Measurements from ENCODE around the gene LCE1D.

Gene LCE1D, protein sequence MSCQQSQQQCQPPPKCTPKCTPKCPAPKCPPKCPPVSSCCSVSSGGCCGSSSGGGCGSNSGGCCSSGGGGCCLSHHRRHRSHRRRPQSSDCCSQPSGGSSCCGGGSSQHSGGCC
- total RNA-seq: 0 reads per million in 9 experiments

DNA sequence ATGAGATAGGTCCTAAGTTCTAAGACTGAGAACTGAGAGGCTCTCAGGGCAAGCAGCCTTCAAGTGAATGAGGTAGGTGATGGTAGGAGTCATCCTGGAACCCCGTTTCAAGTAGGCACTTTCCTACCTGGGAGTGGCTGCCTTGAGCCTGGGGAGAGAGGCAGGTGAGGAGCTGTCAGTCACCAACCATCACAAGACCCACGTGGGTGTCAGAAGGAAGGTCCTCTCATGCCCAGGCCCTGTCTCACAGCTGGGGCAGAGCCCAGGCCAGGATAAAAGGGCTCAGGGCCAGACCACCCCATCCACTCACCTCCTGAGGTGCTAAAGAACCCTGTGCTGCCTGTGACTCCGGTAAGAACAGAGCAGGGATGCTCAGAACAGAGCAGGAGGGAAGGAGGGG lies at the start of gene LCE1D:
Gene LCE1D (plus strand): TSS at position 301 of the 400 bp plus-strand sequence. CDS start 1,074 bp downstream, outside the sequence.
- H3K9me3 Mint-ChIP-seq: no peaks in the 10 kb centered on the region
- no peaks in the 10 kb centered on the region for H3K4me1 Mint-ChIP-seq (ENCODE audit: low read depth in 2 of 2)
- ATAC-seq (replicated peaks) (no peak), DNase-seq (no peak)
- H3K27ac Mint-ChIP-seq: no peak within 1 kb of the TSS
- H3K36me3 Mint-ChIP-seq (ENCODE audit: insufficient read depth): no peaks in the 10 kb centered on the region
- H3K4me3 Mint-ChIP-seq: no peak within 1 kb of the TSS
- peaks cover 21 to 36% of the 10 kb centered on the region in 2 donors for H3K27me3 Mint-ChIP-seq

- ATAC-seq (replicated peaks) (no peak), DNase-seq (no peak)
- H3K4me1 Mint-ChIP-seq (ENCODE audit: low read depth in 2 of 2): no peaks in the 10 kb centered on the region
- H3K4me3 Mint-ChIP-seq: no peak overlapping the region
- H3K9me3 Mint-ChIP-seq: no peaks in the 10 kb centered on the region
- H3K36me3 Mint-ChIP-seq (ENCODE audit: insufficient read depth): no peaks in the 10 kb centered on the region
- no peak overlapping the region for H3K27ac Mint-ChIP-seq
- H3K27me3 Mint-ChIP-seq: peaks cover 39 to 42% of the 10 kb centered on the region in 2 donors
These were observed 48.7 kb upstream of the LCE1D start for GRCh38 chr1:152747831-152748230.

GRCh38 chr1:152752225-152752624 lies 44.3 kb upstream of the LCE1D start:
- no peak for DNase-seq
- Mint-ChIP-seq H3K9me3 (no peaks in the 10 kb centered on the region), H3K27ac (no peak overlapping the region), H3K36me3 (ENCODE audit: insufficient read depth) (no peaks in the 10 kb centered on the region), H3K27me3 (peaks cover 53 to 55% of the 10 kb centered on the region in 2 donors), H3K4me1 (ENCODE audit: low read depth in 2 of 2) (no peaks in the 10 kb centered on the region), H3K4me3 (no peak overlapping the region)
- ATAC-seq (replicated peaks): no peak

GRCh38 chr1:152753586-152753985 lies 42.9 kb upstream of the LCE1D start:
- no peaks in the 10 kb centered on the region for H3K9me3 Mint-ChIP-seq
- ATAC-seq (replicated peaks) (no peak), DNase-seq (no peak)
- H3K36me3 Mint-ChIP-seq (ENCODE audit: insufficient read depth): no peaks in the 10 kb centered on the region
- H3K27me3 Mint-ChIP-seq: peaks cover 59 to 61% of the 10 kb centered on the region in 2 donors
- no peaks in the 10 kb centered on the region for H3K4me1 Mint-ChIP-seq (ENCODE audit: low read depth in 2 of 2)
- H3K4me3 Mint-ChIP-seq: no peak overlapping the region
- no peak overlapping the region for H3K27ac Mint-ChIP-seq

DNA sequence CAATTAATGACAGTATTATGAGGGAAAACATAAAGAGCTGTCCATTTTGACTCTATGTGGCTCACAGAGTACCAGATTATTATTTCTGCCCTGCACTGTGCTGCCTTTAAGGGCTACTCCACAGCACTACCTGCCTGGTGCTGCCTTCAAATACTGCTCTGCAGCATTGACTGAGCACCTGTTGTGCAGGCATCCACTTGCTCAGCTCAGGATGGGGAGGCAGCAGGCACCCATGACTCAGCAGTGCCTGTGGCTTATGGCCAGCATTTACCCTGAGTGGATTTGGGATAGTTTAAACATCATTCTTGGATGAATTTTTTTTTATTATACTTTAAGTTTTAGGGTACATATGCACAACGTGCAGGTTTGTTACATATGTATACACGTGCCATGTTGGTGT lies 39.6 kb upstream of the LCE1D start:
- Mint-ChIP-seq H3K9me3 (no peaks in the 10 kb centered on the region), H3K27ac (no peak overlapping the region), H3K36me3 (ENCODE audit: insufficient read depth) (no peaks in the 10 kb centered on the region), H3K4me3 (no peak overlapping the region), H3K4me1 (ENCODE audit: low read depth in 2 of 2) (no peaks in the 10 kb centered on the region), H3K27me3 (peaks cover 64 to 72% of the 10 kb centered on the region in 2 donors)
- ATAC-seq (replicated peaks): no peak
- DNase-seq: no peak

DNA sequence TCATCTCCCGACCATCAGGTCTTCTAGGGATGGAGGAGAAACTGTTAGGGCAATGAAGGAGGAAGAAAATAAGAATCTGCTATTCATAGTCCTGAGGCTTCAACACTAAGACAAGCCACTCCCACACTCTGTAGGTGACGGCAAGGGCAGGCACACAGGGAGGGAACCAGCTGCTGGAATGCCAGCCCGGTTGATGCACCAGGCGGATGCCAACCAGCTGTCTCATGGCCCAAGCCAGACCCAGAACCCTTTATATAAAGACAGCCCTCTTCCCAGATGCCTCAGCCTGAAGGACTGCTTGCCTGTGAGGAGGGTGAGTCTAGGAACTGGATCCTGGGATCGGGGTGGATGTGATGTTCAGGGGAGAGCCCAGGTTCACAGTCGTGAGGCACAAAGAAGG lies 38.8 kb upstream of the LCE1D start, which contains the start of gene KPRP:
Gene KPRP (plus strand): TSS at position 279 of the 400 bp plus-strand sequence. CDS start 1,564 bp downstream, outside the sequence.
- Mint-ChIP-seq H3K4me3 (no peak within 1 kb of the TSS), H3K36me3 (ENCODE audit: insufficient read depth) (no peaks in the 10 kb centered on the region), H3K27me3 (peaks cover 60 to 69% of the 10 kb centered on the region in 2 donors), H3K27ac (no peak within 1 kb of the TSS), H3K9me3 (no peaks in the 10 kb centered on the region), H3K4me1 (ENCODE audit: low read depth in 2 of 2) (no peaks in the 10 kb centered on the region)
- ATAC-seq (replicated peaks) (no peak), DNase-seq (no peak)

- ATAC-seq (replicated peaks) (no peak), DNase-seq (no peak)
- Mint-ChIP-seq H3K27me3 (peaks cover 51 to 73% of the 10 kb centered on the region in 2 donors), H3K4me1 (ENCODE audit: low read depth in 2 of 2) (no peaks in the 10 kb centered on the region), H3K36me3 (ENCODE audit: insufficient read depth) (no peaks in the 10 kb centered on the region), H3K9me3 (no peaks in the 10 kb centered on the region), H3K27ac (no peak overlapping the region), H3K4me3 (no peak overlapping the region)
These were observed 37.9 kb upstream of the LCE1D start for GRCh38 chr1:152758636-152759035.

DNA sequence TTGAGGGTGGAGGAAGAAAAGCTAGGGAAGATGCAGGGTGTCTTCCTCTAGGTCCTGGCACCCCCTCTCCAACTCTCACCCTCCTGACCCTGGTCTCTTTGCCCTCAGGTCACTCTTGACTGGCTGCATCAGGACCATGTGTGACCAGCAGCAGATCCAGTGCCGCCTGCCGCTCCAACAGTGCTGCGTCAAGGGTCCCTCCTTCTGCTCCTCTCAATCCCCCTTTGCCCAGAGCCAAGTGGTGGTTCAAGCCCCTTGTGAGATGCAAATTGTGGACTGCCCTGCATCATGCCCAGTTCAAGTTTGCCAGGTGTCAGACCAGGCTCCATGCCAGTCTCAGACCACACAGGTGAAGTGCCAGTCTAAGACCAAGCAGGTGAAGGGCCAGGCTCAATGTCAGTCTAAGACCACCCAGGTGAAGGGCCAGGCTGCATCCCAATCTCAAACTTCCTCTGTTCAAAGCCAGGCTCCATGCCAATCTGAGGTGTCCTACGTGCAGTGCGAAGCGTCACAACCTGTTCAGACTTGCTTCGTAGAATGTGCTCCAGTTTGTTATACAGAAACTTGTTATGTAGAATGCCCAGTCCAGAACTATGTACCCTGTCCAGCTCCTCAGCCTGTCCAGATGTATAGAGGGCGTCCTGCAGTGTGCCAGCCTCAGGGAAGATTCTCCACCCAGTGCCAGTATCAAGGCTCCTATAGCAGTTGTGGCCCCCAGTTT lies 36.9 kb upstream of the LCE1D start:
- Mint-ChIP-seq H3K4me3 (no peak overlapping the region), H3K9me3 (no peaks in the 10 kb centered on the region), H3K27me3 (peaks cover 45 to 74% of the 10 kb centered on the region in 2 donors), H3K27ac (no peak overlapping the region), H3K36me3 (ENCODE audit: insufficient read depth) (no peaks in the 10 kb centered on the region), H3K4me1 (ENCODE audit: low read depth in 2 of 2) (no peaks in the 10 kb centered on the region)
- DNase-seq: no peak
- no peak for ATAC-seq (replicated peaks)

- Mint-ChIP-seq H3K27me3 (peaks cover 41 to 74% of the 10 kb centered on the region in 2 donors), H3K4me3 (no peak overlapping the region), H3K4me1 (ENCODE audit: low read depth in 2 of 2) (no peaks in the 10 kb centered on the region)
These were observed 35.9 kb upstream of the LCE1D start for GRCh38 chr1:152760551-152761190.

DNA sequence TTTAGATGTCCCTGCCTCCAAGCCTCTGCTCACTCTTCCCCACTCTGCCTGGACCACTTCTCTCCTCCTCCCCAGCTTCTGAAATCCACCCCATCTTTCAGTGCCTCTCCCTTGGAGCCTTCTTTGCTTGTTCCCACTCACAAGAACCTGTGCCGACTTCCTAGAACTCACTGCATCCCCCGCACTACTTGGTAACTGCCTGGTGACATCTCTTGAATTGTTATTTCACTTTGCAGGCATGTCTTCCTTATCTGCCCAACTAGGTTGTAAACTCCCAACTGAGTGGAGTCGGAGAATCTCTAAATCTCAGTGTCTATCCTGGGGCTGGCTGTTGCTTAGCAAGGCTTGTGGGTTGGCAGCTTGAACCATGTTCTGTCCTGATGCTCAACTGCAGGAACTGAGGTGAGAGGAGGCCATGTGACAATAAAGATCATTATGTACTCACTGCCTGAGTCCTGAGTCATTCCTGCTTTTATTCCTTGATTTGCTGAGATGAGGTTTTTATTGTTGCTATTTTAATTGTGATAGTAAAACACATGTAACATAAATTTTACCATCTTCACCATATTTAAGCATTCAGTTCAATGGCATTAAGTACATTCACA lies 34.8 kb upstream of the LCE1D start:
- H3K4me1 Mint-ChIP-seq (ENCODE audit: low read depth in 2 of 2): no peaks in the 10 kb centered on the region
- no peak overlapping the region for H3K4me3 Mint-ChIP-seq
- DNase-seq: no peak
- ATAC-seq (replicated peaks): no peak
- no peaks in the 10 kb centered on the region for H3K9me3 Mint-ChIP-seq
- peaks cover 33 to 76% of the 10 kb centered on the region in 2 donors for H3K27me3 Mint-ChIP-seq
- H3K36me3 Mint-ChIP-seq (ENCODE audit: insufficient read depth): no peaks in the 10 kb centered on the region
- no peak overlapping the region for H3K27ac Mint-ChIP-seq

More at GRCh38 chr1:152760551-152761190, 35.9 kb upstream of the LCE1D start:
- Mint-ChIP-seq H3K9me3 (no peaks in the 10 kb centered on the region), H3K27ac (no peak overlapping the region), H3K36me3 (ENCODE audit: insufficient read depth) (no peaks in the 10 kb centered on the region)
- ATAC-seq (replicated peaks) (no peak), DNase-seq (no peak)

DNA sequence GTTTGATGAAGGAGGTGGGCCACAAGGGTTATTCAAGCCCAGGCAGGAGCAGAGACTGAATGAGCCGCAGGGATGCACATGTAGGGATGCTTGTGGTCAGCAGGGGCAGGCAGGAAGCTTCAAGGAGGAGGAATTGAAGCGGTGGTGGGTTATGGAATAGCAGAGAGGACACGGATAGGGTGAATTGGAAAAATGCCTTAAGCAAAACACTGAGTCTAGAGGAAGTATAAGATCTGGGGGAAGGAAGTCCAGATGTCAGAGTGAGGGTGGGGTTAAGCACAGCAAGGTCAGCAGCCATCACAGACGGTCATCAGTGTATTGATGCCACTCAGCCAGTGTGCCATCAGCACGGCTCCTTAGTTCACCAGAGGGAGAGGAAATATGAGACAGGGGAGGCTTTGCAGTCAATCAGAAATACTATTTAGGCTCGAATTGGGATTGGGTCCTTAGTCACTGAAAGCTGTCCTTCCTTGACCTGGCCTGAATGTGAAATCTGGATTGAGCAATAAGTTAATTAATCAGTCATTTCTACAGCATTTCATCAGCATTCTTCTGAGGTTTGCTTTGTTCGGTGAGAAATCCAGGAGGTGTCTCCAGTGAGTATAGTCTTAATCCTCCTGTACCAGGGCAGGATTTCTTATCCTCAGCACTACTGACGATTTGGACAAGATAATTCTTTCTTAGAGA lies 27.5 kb upstream of the LCE1D start:
- Mint-ChIP-seq H3K27me3 (peaks cover 10 to 54% of the 10 kb centered on the region in 2 donors), H3K36me3 (ENCODE audit: insufficient read depth) (no peaks in the 10 kb centered on the region), H3K9me3 (peaks cover 0 to 3% of the 10 kb centered on the region in 2 donors), H3K4me3 (no peak overlapping the region), H3K4me1 (ENCODE audit: low read depth in 2 of 2) (no peaks in the 10 kb centered on the region), H3K27ac (no peak overlapping the region)
- ATAC-seq (replicated peaks) (no peak), DNase-seq (no peak)

DNA sequence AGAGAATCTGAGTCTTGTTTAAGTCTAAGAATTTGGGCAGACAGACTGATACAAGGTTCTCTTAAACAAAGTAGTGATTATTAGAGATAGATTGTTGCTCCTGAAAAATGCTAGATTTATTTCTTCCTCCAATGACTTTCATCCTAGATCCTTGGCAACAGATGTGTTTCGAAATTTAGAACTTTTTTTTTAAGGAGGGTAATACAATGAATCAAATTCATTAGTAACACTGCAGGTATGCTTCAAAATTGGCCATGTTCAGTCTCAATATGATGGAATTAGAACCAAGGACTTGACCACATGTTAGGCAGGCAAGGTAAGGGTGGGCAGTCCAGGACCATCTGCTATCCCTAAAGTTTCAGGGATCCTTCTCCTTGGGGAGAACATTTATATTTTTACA lies 26.1 kb upstream of the LCE1D start:
- Mint-ChIP-seq H3K9me3 (peaks cover 0 to 3% of the 10 kb centered on the region in 2 donors), H3K36me3 (ENCODE audit: insufficient read depth) (no peaks in the 10 kb centered on the region), H3K27me3 (peaks cover 21 to 52% of the 10 kb centered on the region in 2 donors), H3K4me1 (ENCODE audit: low read depth in 2 of 2) (no peaks in the 10 kb centered on the region), H3K4me3 (no peak overlapping the region), H3K27ac (no peak overlapping the region)
- ATAC-seq (replicated peaks) (no peak), DNase-seq (no peak)

DNA sequence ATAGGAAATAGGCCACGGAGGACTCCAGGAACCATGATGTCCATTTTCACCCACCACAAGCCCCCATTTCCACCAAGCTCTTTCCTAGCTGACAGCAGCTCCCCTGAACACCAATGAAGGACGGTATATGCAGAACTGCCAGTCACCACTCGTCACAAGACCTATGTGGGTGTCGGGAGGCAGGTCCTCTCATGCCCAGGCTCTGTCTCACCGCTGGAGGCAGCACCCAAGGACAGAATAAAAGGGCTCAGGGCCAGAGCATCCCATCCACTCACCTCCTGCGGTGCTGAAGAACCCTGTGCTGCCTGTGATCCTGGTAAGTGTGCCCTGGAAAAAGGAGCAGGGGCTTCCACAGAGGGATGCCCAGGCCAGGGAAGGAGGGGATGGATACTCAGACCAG lies 21.6 kb upstream of the LCE1D start, which contains the start of gene LCE1F:
Gene LCE1F (plus strand): TSS at position 266 of the 400 bp plus-strand sequence. CDS start 1,232 bp downstream, outside the sequence.
- peaks cover 44 to 60% of the 10 kb centered on the region in 2 donors for H3K27me3 Mint-ChIP-seq
- ATAC-seq (replicated peaks): no peak
- no peak within 1 kb of the TSS for H3K27ac Mint-ChIP-seq
- H3K4me3 Mint-ChIP-seq: no peak within 1 kb of the TSS
- DNase-seq: no peak
- no peaks in the 10 kb centered on the region for H3K36me3 Mint-ChIP-seq (ENCODE audit: insufficient read depth)
- no peaks in the 10 kb centered on the region for H3K4me1 Mint-ChIP-seq (ENCODE audit: low read depth in 2 of 2)
- H3K9me3 Mint-ChIP-seq: peaks cover 0 to 3% of the 10 kb centered on the region in 2 donors

Measured in effector memory CD8-positive, alpha-beta T cell (primary cell).